Measurements from ENCODE around the gene MS4A14.

DNA sequence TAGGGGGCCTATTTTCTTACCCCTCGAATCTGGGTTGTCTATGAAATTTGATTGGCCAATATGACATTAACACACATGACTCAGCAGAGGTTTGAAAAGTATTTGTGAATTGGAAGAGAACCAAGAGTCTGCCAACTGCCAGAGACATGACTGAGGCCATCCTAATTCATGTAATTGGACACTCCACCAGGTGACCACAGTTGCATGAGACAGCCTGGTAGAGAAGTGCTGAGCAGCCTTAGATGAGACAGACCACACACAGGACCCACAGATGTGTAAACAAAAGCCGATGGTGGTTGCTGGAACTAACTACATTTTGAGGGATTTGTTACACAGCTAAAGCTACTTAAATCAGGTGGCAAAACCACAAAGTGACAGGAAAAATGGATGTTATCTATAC, 32.3 kb downstream of the MS4A14 start:
- TF ChIP-seq GABPA (IDR thresholded peaks at IDR 0.05 in 1 of 2, conservative IDR thresholded peaks at IDR 0.05 in 1 of 2) (no peak), JUND (IDR thresholded peaks at IDR 0.05) (no peak), TAF1 (conservative IDR thresholded peaks at IDR 0.05) (no peak), RAD21 (IDR thresholded peaks at IDR 0.05) (no peak), YY1 (IDR thresholded peaks at IDR 0.05) (no peak), EGR1 (IDR thresholded peaks at IDR 0.05; ENCODE audit: low read depth in 2 of 2) (no peak), RXRA (IDR thresholded peaks at IDR 0.05) (no peak), FOXA2 (IDR thresholded peaks at IDR 0.05) (no peak), NR2F2 (IDR thresholded peaks at IDR 0.05) (no peak)
- TF ChIP-seq, protein P1, sequence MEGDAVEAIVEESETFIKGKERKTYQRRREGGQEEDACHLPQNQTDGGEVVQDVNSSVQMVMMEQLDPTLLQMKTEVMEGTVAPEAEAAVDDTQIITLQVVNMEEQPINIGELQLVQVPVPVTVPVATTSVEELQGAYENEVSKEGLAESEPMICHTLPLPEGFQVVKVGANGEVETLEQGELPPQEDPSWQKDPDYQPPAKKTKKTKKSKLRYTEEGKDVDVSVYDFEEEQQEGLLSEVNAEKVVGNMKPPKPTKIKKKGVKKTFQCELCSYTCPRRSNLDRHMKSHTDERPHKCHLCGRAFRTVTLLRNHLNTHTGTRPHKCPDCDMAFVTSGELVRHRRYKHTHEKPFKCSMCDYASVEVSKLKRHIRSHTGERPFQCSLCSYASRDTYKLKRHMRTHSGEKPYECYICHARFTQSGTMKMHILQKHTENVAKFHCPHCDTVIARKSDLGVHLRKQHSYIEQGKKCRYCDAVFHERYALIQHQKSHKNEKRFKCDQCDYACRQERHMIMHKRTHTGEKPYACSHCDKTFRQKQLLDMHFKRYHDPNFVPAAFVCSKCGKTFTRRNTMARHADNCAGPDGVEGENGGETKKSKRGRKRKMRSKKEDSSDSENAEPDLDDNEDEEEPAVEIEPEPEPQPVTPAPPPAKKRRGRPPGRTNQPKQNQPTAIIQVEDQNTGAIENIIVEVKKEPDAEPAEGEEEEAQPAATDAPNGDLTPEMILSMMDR (IDR thresholded peaks at IDR 0.05; ENCODE audit: low read depth, low read length, missing input control): no peak
- TF ChIP-seq, protein P2, sequence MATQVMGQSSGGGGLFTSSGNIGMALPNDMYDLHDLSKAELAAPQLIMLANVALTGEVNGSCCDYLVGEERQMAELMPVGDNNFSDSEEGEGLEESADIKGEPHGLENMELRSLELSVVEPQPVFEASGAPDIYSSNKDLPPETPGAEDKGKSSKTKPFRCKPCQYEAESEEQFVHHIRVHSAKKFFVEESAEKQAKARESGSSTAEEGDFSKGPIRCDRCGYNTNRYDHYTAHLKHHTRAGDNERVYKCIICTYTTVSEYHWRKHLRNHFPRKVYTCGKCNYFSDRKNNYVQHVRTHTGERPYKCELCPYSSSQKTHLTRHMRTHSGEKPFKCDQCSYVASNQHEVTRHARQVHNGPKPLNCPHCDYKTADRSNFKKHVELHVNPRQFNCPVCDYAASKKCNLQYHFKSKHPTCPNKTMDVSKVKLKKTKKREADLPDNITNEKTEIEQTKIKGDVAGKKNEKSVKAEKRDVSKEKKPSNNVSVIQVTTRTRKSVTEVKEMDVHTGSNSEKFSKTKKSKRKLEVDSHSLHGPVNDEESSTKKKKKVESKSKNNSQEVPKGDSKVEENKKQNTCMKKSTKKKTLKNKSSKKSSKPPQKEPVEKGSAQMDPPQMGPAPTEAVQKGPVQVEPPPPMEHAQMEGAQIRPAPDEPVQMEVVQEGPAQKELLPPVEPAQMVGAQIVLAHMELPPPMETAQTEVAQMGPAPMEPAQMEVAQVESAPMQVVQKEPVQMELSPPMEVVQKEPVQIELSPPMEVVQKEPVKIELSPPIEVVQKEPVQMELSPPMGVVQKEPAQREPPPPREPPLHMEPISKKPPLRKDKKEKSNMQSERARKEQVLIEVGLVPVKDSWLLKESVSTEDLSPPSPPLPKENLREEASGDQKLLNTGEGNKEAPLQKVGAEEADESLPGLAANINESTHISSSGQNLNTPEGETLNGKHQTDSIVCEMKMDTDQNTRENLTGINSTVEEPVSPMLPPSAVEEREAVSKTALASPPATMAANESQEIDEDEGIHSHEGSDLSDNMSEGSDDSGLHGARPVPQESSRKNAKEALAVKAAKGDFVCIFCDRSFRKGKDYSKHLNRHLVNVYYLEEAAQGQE (IDR thresholded peaks at IDR 0.05): no peak
- TF ChIP-seq, protein P3, sequence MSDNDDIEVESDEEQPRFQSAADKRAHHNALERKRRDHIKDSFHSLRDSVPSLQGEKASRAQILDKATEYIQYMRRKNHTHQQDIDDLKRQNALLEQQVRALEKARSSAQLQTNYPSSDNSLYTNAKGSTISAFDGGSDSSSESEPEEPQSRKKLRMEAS (IDR thresholded peaks at IDR 0.05): no peak
- TF ChIP-seq, protein P4, sequence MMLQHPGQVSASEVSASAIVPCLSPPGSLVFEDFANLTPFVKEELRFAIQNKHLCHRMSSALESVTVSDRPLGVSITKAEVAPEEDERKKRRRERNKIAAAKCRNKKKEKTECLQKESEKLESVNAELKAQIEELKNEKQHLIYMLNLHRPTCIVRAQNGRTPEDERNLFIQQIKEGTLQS (IDR thresholded peaks at IDR 0.05): no peak

All from liver (tissue), 3 donors.